ENCODE data around the gene CASP2. TPM values are rescaled to one million over a fixed set of nuclear protein-coding genes. Genes with fewer than 3 reads are reported as not detected.

The CASP2 gene
- total and polyA plus RNA-seq, 10 of the 15 experiments (the other 5 are each of a cell fraction or from before 2014, with no cell fraction given), result 12.1 to 60.4 (median 26.2) TPM

- ChIA-PET SMC1A (ENCODE audit: uncharacterized antibody, unreplicated experiment) (interaction anchor here (0.9 to 2.7 kb wide), 6 partner anchors 8 to 87 kb away, joined by 3 to 16 read pairs (median 4); no protein-coding TSS in a partner anchor), POLR2A (no interaction called here), RAD21 (ENCODE audit: unreplicated experiment) (interaction anchor here (1.7 kb wide), 1 partner anchor 10 kb away, joined by 6 read pairs; no protein-coding TSS in a partner anchor), CTCF (interaction anchor here (1.4 to 9.4 kb wide), 3 partner anchors 10 to 55 kb away, joined by 3 to 66 read pairs (median 7); partner anchors contain the start of gene GSTK1)
- in situ Hi-C loops (cut with MboI), result no loop called here
- DNase-seq (ENCODE audit: low read depth, low spot score), result no peak
- no peak for TF ChIP-seq E4F1 (IDR thresholded peaks at IDR 0.05; ENCODE audit: borderline replicate concordance, partially characterized antibody)
- TF ChIP-seq MTA2 (IDR thresholded peaks at IDR 0.05; ENCODE audit: low read depth), result no peak
- TF ChIP-seq RCOR1 (conservative IDR thresholded peaks at IDR 0.05; ENCODE audit: low read depth, low read length), result no peak
- no peak for TF ChIP-seq CHD2 (IDR thresholded peaks at IDR 0.05; ENCODE audit: borderline replicate concordance, low read depth, low read length)
- TF ChIP-seq ZBTB4 (CRISPR knock-in tag; IDR thresholded peaks at IDR 0.05), result no peak
- no peak for TF ChIP-seq CBFB (IDR thresholded peaks at IDR 0.05; ENCODE audit: low read depth)
- TF ChIP-seq MTA3 (IDR thresholded peaks at IDR 0.05; ENCODE audit: borderline replicate concordance, low read length), result no peak
- TF ChIP-seq NFYA (IDR thresholded peaks at IDR 0.05; ENCODE audit: borderline replicate concordance, low read depth, low read length), result no peak
- TF ChIP-seq SMC3 (IDR thresholded peaks at IDR 0.05; ENCODE audit: borderline replicate concordance, low read length), result no peak
- no peak for TF ChIP-seq SUZ12 (IDR thresholded peaks at IDR 0.05; ENCODE audit: unreplicated experiment)
- TF ChIP-seq SMARCA5 (IDR thresholded peaks at IDR 0.05), result no peak
- no peak for TF ChIP-seq NFXL1 (IDR thresholded peaks at IDR 0.05; ENCODE audit: borderline replicate concordance)
- TF ChIP-seq IRF3 (IDR thresholded peaks at IDR 0.05), result no peak
- TF ChIP-seq EZH2 (IDR thresholded peaks at IDR 0.05; ENCODE audit: borderline replicate concordance, control insufficient read depth, low read depth, low read length), result no peak
- no peak for TF ChIP-seq PBX3 (IDR thresholded peaks at IDR 0.05; ENCODE audit: insufficient replicate concordance, low read depth, low read length)
- TF ChIP-seq HDGF (IDR thresholded peaks at IDR 0.05), result no peak
- no peak for TF ChIP-seq IRF4 (IDR thresholded peaks at IDR 0.05; ENCODE audit: low read depth, low read length)
- TF ChIP-seq CEBPB (IDR thresholded peaks at IDR 0.05; ENCODE audit: borderline replicate concordance in 1 of 2, low read depth in 2 of 2, low read length in 2 of 2), result no peak
- Histone ChIP-seq H3K4me1 (ENCODE audit: control insufficient read depth, insufficient read depth, low read length) (no peaks in the 10 kb centered on the region), H3K27me3 (replicated peaks in 1 of 2; ENCODE audit: control insufficient read depth in 2 of 2, insufficient read depth in 2 of 2, low read length in 1 of 2) (no peaks in the 10 kb centered on the region), H3K9me3 (replicated peaks; ENCODE audit: control insufficient read depth, insufficient read depth, low read length) (no peaks in the 10 kb centered on the region; the same call in 2 of the 3 replicates), H3K27ac (ENCODE audit: control insufficient read depth, insufficient read depth) (no peak overlapping the region), H3K4me2 (ENCODE audit: control insufficient read depth, insufficient read depth) (no peak overlapping the region), H3K79me2 (ENCODE audit: control insufficient read depth, insufficient read depth, low read length) (no peaks in the 10 kb centered on the region), H3K4me3 (no peak overlapping the region), H3K36me3 (ENCODE audit: control insufficient read depth in 2 of 2, insufficient read depth in 2 of 2, low read length in 1 of 2) (no peaks in the 10 kb centered on the region), H4K20me1 (ENCODE audit: control insufficient read depth, insufficient read depth) (no peaks in the 10 kb centered on the region), H3K9ac (ENCODE audit: control insufficient read depth, insufficient read depth, low read length) (no peak overlapping the region), H2AFZ (ENCODE audit: control insufficient read depth, low read depth, low read length) (no peak overlapping the region)
- BruUV-seq (replicated peaks), result no TSS peak
- intact Hi-C loops (cut with micrococcal nuclease; ENCODE audit: unreplicated experiment), result no loop called here
- FAIRE-seq, result no peak
- no peak for ATAC-seq
Measured at GRCh38 chr7:143250199-143250598, 38.0 kb upstream of the CASP2 start.
